Measurements from ENCODE around the gene C17orf113.

DNA sequence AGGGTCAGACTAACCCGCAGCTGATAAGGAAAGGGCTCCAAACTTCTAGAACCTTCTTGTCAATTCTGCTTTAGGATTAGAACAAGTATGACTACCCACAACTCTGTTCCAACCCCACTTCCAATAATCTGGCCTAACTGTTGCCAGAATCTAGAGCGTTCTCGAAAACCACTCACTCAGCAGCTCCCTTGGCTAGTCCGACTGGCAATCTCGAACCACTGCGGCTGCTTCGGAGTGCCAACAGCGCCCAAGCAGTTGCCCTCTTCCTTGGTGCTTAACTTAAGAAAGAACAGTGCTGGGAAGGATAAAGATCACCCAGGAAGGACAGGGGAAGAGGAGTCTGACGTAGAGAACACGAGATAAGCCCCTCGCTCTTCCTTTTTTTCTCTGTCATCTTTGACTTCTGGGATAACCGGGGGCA lies 34.0 kb downstream of the C17orf113 start:
- TF ChIP-seq CTCF (IDR thresholded peaks at IDR 0.05) (no peak), POLR2A (IDR thresholded peaks at IDR 0.05) (peak in 1 of 2 donors; percentile 25)
